Esophagus muscularis mucosa (tissue), 4 donors: Measurements from ENCODE around the gene RPL13. TPM values are rescaled to one million over a fixed set of nuclear protein-coding genes. Genes with fewer than 3 reads are reported as not detected.

Experiments used
- DNase-seq: peaks from one replicate; pipeline ENCODE4 v3.0.0-alpha.2; 2017; ENCODE audit errors: extremely low spot score
- H3K27ac ChIP-seq, 4 donors: fragments of 200-600 bp; sonication (generic); replicated peaks in 1 of 4; 1 replicate in 3 of 4; 2 replicates in 1 of 4; pipeline ENCODE4 v1.5.1; 2016 to 2019; ENCODE audit warnings: mild to moderate bottlenecking in 1 of 4
- H3K27me3 ChIP-seq, 4 donors: fragments of 200-600 bp; sonication (generic); one replicate each; pipeline versions ENCODE4 v1.5.1 to v1.6.0; 2016 to 2019
- H3K36me3 ChIP-seq, 4 donors: fragments of 200-600 bp; sonication (generic); one replicate each; pipeline ENCODE4 v1.5.1; 2016 to 2019
- H3K4me1 ChIP-seq, 4 donors: fragments of 200-600 bp; sonication (generic); one replicate each; pipeline ENCODE4 v1.5.1; 2016 to 2019
- H3K4me3 ChIP-seq, 4 donors: fragments of 200-600 bp; sonication (generic); 1 replicate in 2 of 4; 2 replicates in 2 of 4; pipeline ENCODE4 v1.5.1; 2016 to 2019; ENCODE audit warnings: mild to moderate bottlenecking in 4 of 4, moderate library complexity in 1 of 4
- H3K9me3 ChIP-seq, 4 donors: fragments of 200-600 bp; sonication (generic); 1 replicate in 3 of 4; 2 replicates in 1 of 4; pipeline ENCODE4 v1.5.1; 2016 to 2019
- CTCF ChIP-seq, 3 experiments: fragments of 200-600 bp in 2 of 3; fragments of 450-650 bp in 1 of 3; sonication (generic) in 2 of 3; IDR thresholded peaks; one replicate each; pipeline ENCODE4 v1.5.1; 2017 to 2019; ENCODE audit warnings: antibody characterized with exemption in 3 of 3, mild to moderate bottlenecking in 2 of 3, moderate library complexity in 1 of 3
- EP300 ChIP-seq: sonication (generic); formaldehyde crosslinking; IDR thresholded peaks from one replicate; pipeline ENCODE4 v1.6.1; 2017; ENCODE audit warnings: antibody characterized with exemption
- POLR2A ChIP-seq: fragments of 450-650 bp; IDR thresholded peaks from one replicate; pipeline ENCODE4 v1.6.1; 2017; ENCODE audit warnings: antibody characterized with exemption, moderate library complexity, mild to moderate bottlenecking, low read depth
- POLR2AphosphoS5 ChIP-seq, 2 donors: sonication (generic); formaldehyde crosslinking; IDR thresholded peaks; one replicate each; pipeline ENCODE4 v1.6.1; 2017; ENCODE audit warnings: antibody characterized with exemption in 2 of 2
- WGBS: methylation state at CpG from one replicate; pipeline ENCODE4 v1.1.5; 2018; 5-methylcytosine and 5-hydroxymethylcytosine counted together
- intact Hi-C: fragments of 100-400 bp; cut with DNase I; formaldehyde crosslinking; loops from one replicate; pipeline ENCODE4 v1.15.1; 2023
- total RNA-seq, 4 donors: library from RNA; depleted of rRNA; stranded (reverse); fragments of >200 nt; gene quantifications; one replicate each; pipeline versions ENCODE4 v1.1.0 to v1.2.1, GENCODE V29; 2016

The RPL13 gene
- total RNA-seq, 4 donors from 2014 or later, result 4,039 to 6,804 (median 5,312) TPM

- no peak for TF ChIP-seq CTCF (IDR thresholded peaks at IDR 0.05)
- no peak for TF ChIP-seq POLR2AphosphoS5 (IDR thresholded peaks at IDR 0.05)
- no peak for TF ChIP-seq POLR2A
- TF ChIP-seq EP300, result no peak
- Histone ChIP-seq H3K27ac (no peak overlapping the region), H3K36me3 (peaks cover 65 to 100% (median 85%) of the 10 kb centered on the region in 4 donors), H3K4me3 (no peak overlapping the region), H3K9me3 (no peaks in the 10 kb centered on the region), H3K27me3 (no peaks in the 10 kb centered on the region), H3K4me1 (peaks cover 0 to 9% (median 0%) of the 10 kb centered on the region in 4 donors)
- intact Hi-C loops, result no loop called here
- WGBS, result 81% methylated on average over 15 of the region's 15 CpGs
- DNase-seq, result no peak
Measured at GRCh38 chr16:89519881-89520280, 40.6 kb upstream of the RPL13 start.

- intact Hi-C loops, result no loop called here
- Histone ChIP-seq H3K4me3 (no peak overlapping the region), H3K36me3 (peaks cover 75 to 100% (median 88%) of the 10 kb centered on the region in 4 donors), H3K9me3 (no peaks in the 10 kb centered on the region), H3K4me1 (peaks cover 0 to 14% (median 0%) of the 10 kb centered on the region in 4 donors), H3K27ac (no peak overlapping the region), H3K27me3 (no peaks in the 10 kb centered on the region)
- 93% methylated on average over 26 of the region's 31 CpGs for WGBS
- TF ChIP-seq POLR2AphosphoS5 (IDR thresholded peaks at IDR 0.05), result no peak
- no peak for TF ChIP-seq CTCF (IDR thresholded peaks at IDR 0.05)
- no peak for TF ChIP-seq EP300
- TF ChIP-seq POLR2A, result no peak
- no peak for DNase-seq
Measured at GRCh38 chr16:89522287-89522686, 38.2 kb upstream of the RPL13 start.

- peaks cover 69 to 100% (median 88%) of the 10 kb centered on the region in 4 donors for H3K36me3 ChIP-seq
Measured at GRCh38 chr16:89523680-89524344, 36.7 kb upstream of the RPL13 start.

GRCh38 chr16:89525146-89525913, 35.2 kb upstream of the RPL13 start:
- peaks cover 0 to 14% (median 0%) of the 10 kb centered on the region in 4 donors for H3K4me1 ChIP-seq
- H3K27ac ChIP-seq, result no peak overlapping the region
- DNase-seq, result no peak
- intact Hi-C loops, result no loop called here
- no peaks in the 10 kb centered on the region for H3K9me3 ChIP-seq
- H3K27me3 ChIP-seq, result no peaks in the 10 kb centered on the region
- H3K36me3 ChIP-seq, result peaks cover 62 to 100% (median 89%) of the 10 kb centered on the region in 4 donors
- H3K4me3 ChIP-seq, result no peak overlapping the region
- TF ChIP-seq EP300 (no peak), POLR2A (no peak), POLR2AphosphoS5 (IDR thresholded peaks at IDR 0.05) (no peak), CTCF (IDR thresholded peaks at IDR 0.05) (no peak)
- WGBS, result 68% methylated on average over 20 of the region's 20 CpGs

More at GRCh38 chr16:89523680-89524344, 36.7 kb upstream of the RPL13 start:
- H3K9me3 ChIP-seq, result no peaks in the 10 kb centered on the region
- intact Hi-C loops, result no loop called here
- peaks cover 0 to 14% (median 0%) of the 10 kb centered on the region in 4 donors for H3K4me1 ChIP-seq
- 86% methylated on average over 30 of the region's 32 CpGs for WGBS
- peak overlapping the region in 1 of 4 donors; percentile 30 for H3K27ac ChIP-seq
- no peak for DNase-seq
- TF ChIP-seq POLR2AphosphoS5 (IDR thresholded peaks at IDR 0.05) (peak in 1 of 2 donors; percentile 16), POLR2A (no peak)
- H3K27me3 ChIP-seq, result no peaks in the 10 kb centered on the region
- H3K4me3 ChIP-seq, result peak overlapping the region in 1 of 4 donors; percentile 4

- intact Hi-C loops, result no loop called here
- 89% methylated on average over 16 of the region's 16 CpGs for WGBS
- H3K27ac ChIP-seq, result no peak overlapping the region
- peaks cover 74 to 100% (median 98%) of the 10 kb centered on the region in 4 donors for H3K36me3 ChIP-seq
- no peaks in the 10 kb centered on the region for H3K9me3 ChIP-seq
- H3K4me3 ChIP-seq, result no peak overlapping the region
- peaks cover 0 to 16% (median 0%) of the 10 kb centered on the region in 4 donors for H3K4me1 ChIP-seq
- no peaks in the 10 kb centered on the region for H3K27me3 ChIP-seq
- DNase-seq, result no peak
- TF ChIP-seq POLR2AphosphoS5 (IDR thresholded peaks at IDR 0.05), result no peak
Measured at GRCh38 chr16:89529097-89529496, 31.4 kb upstream of the RPL13 start.
